NCI-H187 (cell line): Measurements from ENCODE around the gene RETREG2.
"Not testable (repeated sequence)": the region's sequence is repeated elsewhere in the genome, so short reads cannot be mapped to it uniquely, and the experiment has no call there.

Source experiments
- DNase-seq, 2 experiments: peaks; one replicate each; lab custom pipeline; 2025; lab: John Stamatoyannopoulos, UW

Gene RETREG2

DNA sequence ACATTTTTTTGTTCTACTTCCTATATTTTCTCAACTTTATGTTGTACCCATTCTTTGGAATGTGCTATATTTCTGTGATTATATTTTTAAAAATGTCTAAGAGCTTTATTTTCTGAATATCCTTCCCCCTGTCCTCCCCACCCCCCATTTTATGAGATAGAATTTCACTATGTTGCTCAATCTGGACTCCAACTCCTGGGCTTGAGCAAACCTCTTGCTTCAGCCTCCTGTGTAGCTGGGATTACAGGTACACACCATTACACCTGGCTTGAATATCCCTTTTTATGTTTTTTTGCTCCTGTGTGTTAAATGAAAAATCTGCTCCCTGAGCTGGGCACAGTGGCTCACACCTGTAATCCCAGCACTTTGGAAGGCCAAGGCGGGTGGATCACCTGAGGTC, 19.3 kb downstream of the RETREG2 start:
- no peak for DNase-seq

DNA sequence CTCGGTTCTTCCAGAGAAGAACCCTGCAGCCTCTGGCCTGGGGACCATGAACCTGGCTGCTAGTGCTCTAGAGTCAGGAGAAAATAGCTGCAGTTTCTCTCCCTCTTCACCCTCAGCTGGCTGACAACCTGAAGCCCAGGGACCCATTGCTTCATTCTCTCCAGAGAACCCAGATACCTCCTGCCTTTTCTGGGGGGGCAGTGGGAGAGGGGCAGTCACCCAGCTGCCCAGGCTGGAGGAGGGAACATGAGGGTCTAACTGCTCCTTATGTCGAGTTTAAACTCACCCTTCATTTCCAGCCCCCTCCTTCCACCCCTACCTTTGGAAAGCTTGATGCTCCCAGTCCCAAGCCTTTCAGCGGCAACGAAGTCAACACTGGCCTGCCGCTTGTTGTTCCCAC, 20.9 kb downstream of the RETREG2 start:
- DNase-seq: no peak

DNA sequence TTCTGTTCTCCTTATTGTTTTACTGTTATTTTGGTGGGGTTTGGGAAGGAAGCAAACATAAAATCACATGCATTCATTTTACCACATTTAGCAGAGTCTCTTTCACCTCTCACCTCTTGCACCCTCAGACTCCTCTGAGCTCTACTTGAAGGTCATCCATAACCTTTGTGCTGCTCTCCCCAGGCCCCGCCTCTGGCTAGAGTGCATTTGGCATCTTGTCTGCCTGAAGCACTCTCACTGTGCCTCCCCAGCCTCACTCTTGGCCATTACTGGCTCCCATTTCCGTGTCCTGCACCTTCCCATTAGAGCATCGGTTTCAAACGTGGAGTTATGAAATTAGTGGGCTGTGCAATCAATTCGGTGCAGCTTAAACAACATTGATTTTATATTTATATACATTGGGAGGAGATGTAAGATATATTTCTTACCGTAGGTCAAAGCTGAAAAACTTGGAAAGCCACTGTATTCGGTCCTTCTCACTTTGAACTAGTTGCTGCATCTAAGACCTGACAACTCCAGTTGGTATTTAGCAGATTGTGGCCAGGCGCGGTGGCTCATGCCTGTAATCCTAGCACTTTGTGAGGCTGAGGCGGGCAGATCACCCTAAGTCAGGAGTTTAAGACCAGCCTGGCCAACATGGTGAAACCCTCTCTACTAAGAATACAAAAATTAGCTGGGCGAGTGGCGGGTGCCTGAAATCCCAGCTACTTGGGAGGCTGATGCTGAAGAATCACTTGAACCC, 21.6 kb downstream of the RETREG2 start:
- no peak for DNase-seq

DNA sequence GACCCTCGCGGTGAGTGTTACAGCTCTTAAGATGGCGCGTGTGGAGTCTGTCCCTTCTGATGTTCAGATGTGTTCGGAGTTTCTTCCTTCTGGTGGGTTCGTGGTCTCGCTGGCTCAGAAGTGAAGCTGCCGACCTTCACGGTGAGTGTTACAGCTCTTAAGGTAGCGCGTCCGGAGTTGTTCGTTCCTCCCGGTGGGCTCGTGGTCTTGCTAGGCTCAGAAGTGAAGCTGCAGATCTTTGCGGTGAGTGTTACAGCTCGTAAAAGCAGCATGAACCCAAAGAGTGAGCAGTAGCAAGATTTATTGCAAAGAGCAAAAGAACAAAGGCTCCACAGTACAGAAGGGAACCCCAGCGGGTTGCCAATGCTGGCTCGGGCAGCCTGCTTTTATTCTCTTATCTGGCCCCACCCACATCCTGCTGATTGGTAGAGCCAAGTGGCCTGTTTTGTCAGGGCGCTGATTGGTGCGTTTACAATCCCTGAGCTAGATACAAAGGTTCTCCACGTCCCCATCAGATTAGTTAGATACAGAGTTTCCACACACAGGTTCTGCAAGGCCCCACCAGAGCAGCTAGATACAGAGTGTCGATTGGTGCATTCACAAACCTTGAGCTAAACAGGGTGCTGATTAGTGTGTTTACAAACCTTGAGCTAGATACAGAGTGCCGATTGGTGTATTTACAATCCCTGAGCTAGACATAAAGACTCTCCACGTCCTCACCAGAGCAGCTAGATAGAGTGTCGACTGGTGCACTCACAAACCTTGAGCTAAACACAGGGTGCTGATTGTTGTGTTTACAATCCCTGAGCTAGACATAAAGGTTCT, 22.6 kb downstream of the RETREG2 start:
- not testable (repeated sequence) for DNase-seq

DNA sequence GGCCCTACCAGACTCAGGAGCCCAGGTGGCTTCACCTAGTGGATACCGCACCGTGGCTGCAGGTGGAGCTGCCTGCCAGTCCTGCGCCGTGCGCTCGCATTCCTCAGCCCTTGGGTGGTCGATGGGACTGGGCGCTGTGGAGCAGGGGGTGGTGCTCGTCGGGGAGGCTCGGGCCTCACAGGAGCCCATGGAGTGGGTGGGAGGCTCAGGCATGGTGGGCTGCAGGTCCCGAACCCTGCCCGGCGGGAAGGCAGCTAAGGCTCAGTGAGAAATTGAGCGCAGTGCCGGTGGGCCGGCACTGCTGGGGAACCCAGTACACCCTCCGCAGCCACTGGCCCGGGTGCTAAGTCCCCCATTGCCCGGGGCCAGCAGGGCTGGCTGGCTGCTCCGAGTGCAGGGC, 23.3 kb downstream of the RETREG2 start:
- not testable (repeated sequence) for DNase-seq

DNA sequence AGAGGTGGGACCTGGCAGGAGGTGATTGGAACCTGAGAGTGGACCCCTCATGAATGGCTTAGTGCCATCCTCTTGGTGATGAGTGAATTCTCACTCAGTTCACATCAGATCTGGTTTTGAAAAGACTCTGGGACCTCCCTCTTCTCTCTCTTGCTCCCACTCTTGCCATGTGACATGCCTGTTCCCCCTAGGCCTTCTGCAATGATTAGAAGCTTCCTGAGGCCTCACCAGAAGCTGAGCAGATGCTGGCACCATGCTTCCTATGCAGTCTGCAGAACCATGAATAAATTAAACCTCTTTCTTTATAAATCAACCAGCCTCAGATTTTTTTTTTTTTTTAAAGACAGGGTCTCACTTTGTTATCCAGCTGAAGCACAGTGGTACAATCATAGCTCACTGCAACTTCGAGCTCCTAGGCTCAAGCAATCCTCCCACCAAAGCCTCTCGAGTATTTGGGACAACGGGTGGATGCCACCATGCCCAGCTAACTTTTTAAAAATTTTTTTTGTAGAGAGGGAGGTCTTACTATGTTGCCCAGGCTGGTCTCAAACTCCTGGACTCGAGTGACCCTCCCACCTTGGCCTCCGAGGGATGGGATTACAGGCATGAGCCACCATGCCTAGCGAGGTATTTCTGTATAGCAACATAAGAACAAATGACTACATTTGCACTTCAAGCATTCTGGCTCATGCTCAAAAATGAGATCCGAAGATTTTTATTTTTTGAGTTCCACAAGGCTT, 26.5 kb downstream of the RETREG2 start:
- DNase-seq: no peak

DNA sequence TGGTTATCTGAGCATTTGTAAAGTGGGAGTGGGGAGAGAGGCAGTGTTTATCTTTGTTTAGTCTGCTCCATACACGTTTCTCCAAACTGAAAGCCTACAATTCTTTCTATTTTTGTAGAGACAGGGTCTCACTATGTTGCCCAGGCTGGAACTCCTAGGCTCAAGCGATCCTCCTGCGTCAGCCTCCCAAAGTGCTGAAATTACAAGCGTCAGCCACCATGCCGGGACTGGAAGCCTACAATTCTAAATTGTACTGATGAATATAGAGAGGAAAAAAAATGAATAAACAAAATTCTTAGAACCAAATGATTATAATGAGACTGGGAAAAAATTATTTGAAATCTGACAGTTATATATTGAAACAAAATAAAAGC, 27.1 kb downstream of the RETREG2 start:
- no peak for DNase-seq

DNA sequence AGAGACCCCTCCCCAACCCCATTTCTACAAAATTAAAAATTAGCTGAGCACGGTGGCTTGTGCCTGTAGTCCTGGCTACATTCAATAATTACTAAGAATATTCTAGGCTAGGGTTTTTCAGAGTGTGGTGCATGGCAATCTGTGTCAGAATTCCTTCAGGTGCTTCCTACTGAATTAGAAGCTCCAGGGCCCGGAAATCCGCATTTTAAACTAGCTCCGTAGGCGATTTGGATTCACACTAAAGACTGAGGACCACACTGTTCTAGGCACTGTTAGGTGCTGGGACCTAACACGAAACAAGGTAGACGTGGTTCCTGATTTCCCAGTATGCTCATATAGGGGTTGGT, 27.9 kb downstream of the RETREG2 start:
- DNase-seq: no peak

DNA sequence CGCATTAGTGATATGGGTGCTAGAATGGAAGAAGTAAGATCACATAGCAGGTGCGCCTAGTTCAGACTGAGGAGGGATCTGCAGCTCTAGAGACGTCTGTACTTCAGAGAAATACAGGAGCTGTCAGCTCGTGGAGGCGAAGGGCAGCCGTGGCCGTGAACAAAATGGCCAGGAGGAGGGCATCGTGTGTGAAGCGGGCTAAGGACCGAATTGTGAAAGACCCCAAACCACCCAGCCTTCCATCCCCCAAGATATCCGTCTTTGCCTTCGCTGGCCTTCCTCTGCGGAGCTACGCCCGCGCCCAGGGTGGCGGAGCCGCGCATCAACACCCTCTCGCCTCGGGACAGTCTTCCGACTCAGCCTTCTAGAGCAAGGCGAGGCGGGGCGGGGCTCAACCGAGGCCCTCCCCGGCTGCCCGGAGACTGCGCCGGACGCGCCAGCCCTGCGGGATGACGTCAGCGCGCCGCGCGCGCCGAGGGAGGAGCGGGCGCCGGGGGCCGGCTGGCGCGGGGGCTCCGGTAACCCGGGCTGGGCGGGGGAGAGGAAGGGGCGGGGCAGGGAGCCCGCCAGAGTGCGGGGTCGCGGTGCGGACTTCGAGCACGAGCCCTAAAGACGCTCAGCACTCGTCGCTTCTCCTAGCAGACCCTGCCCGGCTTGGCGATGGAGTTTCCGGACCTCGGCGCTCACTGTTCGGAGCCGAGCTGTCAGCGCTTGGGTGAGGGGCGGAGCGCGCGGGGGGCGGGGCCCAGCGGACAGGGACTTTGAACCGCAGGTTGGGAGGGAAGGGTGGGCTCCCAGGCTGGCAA, 28.5 kb downstream of the RETREG2 start, which contains the start of gene ZFAND2B:
Gene ZFAND2B (plus strand): TSS at position 455 of the 806 bp plus-strand sequence. CDS start 206 bp downstream, at position 661.
- peak; percentile 64 to 74 for DNase-seq

DNA sequence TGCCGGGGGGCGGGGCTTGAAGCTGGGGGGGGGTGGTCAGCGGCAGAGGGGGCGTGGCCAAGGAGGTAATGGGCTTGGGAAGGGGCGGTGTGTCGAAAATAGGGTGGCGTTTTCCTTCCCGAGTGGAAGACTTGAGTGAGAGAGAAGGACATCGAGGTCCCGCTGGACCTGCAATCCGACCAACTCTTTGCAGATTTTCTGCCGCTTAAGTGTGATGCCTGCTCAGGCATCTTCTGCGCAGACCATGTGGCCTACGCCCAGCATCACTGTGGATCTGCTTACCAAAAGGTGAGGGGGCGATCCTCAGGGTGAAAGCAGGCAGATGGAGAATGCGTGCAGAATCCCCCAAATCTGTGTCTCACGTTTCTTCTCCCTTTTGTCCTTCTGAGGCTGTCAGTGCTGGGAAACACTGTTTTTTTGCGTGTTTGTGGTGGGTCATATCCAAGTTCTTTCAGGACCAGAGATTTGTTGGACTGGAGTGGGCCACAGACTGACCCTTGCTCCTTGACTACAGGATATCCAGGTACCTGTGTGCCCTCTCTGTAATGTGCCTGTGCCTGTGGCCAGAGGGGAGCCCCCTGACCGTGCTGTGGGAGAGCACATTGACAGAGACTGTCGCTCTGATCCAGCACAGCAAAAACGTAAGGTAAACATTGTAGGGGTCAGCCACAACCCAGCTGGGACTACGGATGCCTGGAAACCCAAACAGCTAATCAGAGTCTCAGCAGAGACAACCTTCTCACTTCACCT, 29.2 kb downstream of the RETREG2 start:
- no peak for DNase-seq

DNA sequence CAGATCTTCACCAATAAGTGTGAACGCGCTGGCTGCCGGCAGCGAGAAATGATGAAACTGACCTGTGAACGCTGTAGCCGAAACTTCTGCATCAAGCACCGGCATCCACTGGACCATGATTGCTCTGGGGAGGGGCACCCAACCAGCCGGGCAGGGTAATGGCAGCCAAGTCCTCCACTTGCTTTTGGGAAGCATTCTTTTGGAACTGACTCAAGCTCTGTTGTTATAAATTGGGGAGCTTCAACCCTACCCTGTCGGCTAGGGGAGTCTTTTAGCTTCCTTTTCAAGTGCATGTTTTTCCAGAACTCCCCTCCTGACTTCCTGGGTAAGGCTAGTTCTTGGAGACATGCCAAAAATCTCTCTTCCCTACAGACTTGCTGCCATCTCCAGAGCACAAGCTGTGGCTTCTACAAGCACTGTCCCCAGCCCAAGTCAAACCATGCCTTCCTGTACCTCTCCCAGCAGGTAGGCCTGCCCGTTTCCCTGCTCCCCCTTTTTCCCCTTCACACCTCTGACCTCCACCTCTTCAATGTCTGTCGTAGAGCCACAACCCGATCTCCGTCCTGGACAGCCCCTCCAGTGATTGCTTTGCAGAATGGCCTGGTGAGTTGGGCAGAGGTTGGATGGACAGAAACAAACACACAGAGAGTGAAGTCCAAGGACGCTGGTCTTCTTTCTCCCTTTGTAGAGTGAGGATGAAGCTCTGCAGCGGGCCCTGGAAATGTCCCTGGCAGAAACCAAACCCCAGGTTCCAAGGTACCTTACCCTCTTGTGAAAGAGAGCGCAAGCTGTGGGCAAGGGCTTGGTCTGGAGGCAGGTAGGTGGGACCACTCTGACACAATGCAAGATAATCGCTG, 30.0 kb downstream of the RETREG2 start:
- no peak for DNase-seq

DNA sequence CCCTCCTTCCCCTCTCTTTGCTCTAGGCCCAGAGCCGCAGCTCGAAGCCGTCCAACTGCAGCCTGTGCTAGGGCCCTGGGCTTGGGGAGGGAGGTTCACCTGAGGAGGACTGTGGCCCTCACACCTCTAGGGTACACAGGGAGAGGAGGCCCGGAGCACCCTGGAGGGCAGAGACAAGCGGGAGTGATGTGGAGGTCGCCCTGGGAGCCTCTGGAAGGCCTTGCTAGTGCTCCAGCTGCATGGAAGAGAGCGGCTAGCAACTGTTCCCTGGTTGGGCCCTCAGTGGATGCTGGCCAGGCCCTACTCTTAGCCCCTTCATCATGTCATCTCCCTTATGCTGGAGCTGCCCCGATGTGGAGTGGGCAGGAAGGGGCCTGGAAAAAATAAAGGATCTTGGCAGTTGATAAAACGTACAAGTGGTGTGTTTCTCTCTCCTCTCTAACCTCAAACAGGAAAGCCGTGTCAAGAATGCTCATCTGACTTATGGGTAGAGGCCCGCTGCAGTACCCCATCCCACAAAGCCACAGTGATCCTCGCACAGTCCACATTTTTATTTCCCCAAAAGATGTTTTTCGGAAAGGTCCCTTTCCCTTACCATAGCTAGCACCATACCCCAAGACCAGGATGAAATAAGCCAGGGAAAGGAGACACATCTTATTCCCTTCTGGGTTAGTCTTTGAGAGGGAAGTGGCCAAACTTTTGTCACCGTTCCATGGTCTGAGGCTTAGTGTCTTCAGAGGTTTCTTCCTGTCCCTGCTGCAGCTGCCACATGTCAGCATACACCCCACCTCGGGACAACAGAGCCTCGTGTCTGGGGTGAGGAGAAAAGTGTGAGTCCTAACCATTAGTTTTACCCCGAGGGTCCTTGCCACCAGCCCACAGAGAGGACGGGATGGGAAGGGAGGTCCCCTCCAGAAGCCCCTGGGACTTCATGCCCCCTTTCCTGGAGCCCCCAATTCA, 31.4 kb downstream of the RETREG2 start:
- DNase-seq: no peak

DNA sequence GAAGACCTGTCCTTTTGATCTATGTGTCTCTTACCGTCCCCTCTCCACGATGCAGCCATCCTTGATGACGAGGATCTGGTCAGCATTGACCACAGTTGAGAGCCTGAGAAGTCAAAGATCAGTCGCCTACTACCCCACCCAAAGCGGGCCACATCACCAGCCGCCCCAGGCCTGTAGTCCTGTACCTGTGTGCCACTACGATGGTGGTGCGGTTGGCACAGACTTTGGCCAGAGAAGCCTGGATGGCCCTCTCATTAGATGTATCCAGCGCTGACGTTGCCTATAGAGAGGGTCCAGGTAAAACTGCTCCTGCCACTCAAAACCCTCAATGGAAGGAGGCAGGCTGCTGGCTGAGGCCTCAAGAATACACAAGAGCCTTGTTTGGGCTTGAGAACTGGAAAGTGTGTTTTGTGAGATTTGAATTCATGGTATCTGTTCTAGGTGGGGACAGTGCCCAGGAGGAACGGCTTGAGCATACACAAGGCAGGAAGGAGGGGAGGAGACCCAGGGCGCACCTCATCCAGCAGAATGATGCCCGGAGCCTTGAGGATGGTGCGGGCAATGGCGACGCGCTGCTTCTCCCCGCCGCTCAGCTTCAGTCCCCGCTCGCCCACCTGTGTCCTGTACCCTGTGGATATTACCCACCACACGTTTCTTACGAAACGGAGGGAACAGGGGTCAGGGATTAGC, 32.3 kb downstream of the RETREG2 start:
- DNase-seq: no peak

DNA sequence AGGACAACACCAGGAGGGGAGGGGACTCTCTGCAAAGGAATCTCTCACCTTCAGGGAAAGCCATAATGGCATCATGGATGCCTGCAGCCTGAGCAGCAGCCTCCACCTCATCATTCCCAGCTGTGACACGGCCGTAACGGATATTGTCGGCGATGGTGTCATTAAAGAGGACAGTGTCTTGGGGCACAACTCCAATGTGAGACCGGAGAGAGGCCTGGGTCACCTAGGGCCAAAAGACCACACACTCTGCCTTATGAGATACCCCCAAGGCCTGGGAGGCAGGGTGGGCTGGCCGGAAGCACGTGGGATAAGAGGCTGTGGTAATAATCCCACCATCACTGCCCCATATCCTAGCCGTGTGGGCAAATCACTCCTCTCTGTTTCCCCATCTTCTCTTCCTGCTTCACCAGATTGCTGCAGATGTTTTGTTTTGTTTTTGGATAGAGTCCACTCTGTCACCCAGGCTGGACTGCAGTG, 32.8 kb downstream of the RETREG2 start:
- no peak for DNase-seq

DNA sequence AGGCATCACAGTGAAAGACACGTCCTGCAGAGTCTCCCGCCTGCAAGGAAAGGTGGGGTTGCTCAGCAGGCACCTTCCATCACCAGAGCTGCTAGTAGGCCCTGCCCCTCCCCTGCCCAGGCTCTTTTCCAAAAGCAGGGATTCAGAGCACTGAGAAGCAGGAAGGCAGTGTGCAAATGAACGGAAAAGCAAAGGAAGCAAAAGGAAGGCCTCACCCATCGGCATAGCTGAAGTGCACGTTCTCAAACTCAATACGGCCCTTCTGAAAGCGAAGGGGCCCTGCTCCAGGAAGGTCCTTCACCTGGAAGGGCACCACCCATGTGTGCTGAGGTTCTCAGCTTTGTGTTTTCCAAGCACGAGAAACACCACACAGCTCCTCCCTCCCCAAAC, 34.9 kb downstream of the RETREG2 start:
- DNase-seq: no peak

DNA sequence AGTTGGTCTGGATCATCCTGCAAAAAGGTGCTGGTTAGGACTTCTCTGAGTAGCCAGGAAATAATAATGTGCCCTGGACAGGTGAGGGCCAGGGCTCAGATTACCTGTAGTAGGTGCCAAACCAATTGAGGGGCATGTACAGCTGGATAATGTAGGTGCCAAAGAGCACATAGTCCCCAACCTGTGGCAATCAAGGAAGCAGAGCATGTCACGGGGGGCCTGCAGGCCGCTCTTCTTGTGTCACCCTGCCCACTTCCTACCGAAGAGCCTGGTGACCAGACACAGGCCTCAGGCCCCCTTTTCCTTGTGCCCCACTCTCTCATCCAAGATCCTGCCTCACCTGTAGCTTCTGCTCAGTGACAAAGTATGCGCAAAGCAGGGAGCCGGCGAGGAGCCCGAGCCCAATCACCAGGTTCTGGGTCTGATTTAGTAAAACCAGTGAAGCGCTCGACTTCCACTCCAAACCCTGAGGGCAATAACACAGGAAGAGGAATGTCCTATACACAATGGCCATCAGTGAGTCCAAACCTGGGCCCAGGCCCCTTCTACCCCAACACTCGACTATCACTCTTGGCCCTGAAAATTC, 35.5 kb downstream of the RETREG2 start:
- no peak for DNase-seq

DNA sequence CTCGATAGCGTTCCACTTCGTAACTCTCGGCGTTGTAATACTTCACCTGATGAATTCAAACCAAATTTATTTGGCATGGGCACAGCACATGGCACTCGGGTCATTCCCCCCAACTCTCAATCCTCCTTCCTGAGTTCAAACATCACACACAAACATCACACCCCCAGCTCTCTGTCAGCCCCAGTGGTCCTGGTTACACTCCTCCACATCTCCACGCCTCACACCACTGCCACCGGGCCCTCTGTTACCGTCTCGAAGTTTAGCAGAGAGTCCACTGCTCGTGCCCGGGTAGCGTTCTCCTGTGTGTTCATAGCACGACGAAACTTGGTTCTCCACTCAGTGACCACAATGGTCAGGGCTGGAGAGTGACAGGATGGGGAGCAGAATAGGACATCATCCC, 36.1 kb downstream of the RETREG2 start:
- DNase-seq: no peak

DNA sequence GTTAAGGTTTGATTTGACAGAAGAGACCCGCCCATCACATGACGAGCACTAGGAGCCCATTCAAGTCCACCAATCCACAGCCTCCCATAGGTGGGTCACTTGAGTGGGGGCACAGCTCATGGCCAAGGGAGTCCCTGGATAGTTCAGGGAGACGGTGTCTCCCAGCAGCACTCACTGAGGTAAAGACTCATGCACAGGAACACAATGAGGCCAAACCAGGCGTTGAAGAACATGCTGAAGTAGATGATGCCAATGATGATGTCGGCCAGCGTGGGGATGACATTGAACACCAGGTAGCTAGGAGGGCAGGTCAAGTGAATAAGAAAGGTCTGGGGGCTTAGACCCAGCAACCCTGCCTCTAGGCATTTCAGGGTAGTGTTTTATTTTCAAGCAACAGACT, 36.7 kb downstream of the RETREG2 start:
- DNase-seq: no peak
